Measurements from ENCODE around the gene ALKAL2. TPM values are rescaled to one million over a fixed set of nuclear protein-coding genes. Genes with fewer than 3 reads are reported as not detected.

The ALKAL2 gene, protein sequence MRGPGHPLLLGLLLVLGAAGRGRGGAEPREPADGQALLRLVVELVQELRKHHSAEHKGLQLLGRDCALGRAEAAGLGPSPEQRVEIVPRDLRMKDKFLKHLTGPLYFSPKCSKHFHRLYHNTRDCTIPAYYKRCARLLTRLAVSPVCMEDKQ
- total RNA-seq (2014; rRNA removed; shearing (Covaris generic)), result not detected in 2 replicates

GRCh38 chr2:287911-288757 lies at the start of gene ALKAL2:
TSS of gene ALKAL2 (minus strand) at chr2:288091. CDS start at chr2:287835, 256 bp downstream.

DNA sequence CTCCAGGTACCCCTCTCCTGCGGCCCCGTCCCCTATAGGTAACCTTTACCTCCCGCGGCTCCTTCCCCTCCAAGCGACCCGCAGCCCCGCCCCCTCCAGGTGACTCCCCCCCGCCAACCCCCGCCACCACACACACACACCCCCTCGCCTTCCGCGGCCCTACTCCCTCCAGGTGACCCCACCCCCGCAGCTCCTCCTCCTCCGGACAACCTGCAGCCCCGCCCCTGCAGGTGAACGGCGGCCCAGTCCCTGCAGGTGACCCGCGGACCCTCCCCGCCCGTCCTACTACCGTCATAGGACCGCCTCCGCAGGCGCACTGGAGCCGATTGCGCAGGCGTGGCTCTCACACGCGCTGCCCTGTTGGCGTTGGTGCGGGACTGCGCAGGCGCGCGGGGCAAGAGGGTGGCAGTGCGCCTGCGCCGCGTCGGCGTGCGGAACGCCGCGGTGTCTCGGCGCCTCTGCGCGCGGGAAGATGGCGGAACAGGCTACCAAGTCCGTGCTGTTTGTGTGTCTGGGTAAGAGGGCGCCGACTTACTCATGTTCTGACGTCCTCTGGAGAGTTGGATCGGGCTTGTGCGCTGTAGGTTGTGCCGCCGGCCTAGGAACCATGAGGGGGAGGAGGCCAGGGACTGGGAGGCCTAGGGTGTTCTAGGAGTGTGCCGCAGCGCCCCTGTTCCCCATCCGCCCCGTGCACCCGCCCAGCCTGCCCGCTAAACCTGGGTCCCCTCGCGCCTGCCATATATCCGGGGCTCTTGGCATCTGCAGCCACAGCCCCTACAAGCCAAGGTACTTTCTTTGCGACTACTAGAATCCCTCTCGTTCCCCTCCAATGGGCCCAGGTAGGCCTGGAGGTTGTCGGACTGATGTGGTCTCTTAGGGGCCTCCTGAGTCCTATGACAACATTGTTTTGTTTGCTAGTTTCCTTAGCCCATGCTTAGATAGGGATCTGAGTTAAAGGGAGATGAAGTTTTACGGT lies 23.1 kb downstream of the ALKAL2 start, which contains the start of gene ACP1:
Gene ACP1 (plus strand): TSS at position 455 of the 976 bp plus-strand sequence. CDS start 18 bp downstream, at position 473.

DNA sequence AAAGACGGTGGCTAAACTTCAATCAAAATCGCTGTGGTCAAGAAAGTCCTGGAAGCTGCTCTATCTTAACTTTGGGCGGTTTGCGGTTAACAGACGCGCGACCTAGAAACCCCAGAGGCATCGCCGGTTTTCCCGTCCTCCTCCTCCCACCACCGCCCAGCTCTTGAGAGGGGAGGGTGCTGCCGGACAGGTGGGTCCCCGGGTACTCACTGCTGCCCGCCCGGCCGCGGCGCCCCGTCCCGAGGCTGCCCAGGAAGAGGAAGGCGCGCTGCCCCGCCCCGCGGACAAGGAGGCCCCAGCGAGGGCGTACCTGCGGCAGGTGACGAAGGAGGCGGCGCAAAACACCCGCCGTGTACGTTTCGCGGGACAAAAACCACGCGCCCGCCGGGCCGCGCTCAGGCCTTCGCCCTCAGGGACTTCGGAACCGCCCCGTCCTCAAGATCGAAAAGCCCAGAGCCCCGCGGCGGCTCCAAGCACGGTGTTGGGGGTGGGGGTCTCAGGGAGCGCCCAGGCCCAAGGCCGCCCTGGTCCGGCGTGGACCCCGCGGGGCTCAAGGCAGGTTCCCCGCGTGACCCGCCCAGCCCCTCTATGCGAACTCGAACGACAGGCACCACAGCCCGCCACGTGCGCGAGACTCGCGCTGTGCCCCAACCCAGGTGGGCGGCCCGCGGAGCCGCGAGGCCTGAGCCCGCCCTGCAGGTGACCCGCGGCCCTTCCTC lies 24.0 kb downstream of the ALKAL2 start, which contains the start of gene SH3YL1:
Gene SH3YL1 (minus strand): TSS at position 259 of the 719 bp plus-strand sequence. CDS start 48 bp downstream, at position 211.

Other genes with a start within 250 kb of the ALKAL2 start
- gene FAM110C, start 241.6 kb downstream of the ALKAL2 start, total RNA-seq (2014; rRNA removed; shearing (Covaris generic)), result 0.30 and 0.93 TPM in 2 replicates
- 7.3 and 10.7 TPM in 2 replicates for gene SH3YL1, start 24.1 kb downstream of the ALKAL2 start, total RNA-seq (2014; rRNA removed; shearing (Covaris generic))
- gene ACP1, start 23.1 kb downstream of the ALKAL2 start, total RNA-seq (2014; rRNA removed; shearing (Covaris generic)), result 136 and 140 TPM in 2 replicates